ENCODE results near the gene UPF3A. TPM values are rescaled to one million over a fixed set of nuclear protein-coding genes. Genes with fewer than 3 reads are reported as not detected.

Gene UPF3A
- total and polyA plus RNA-seq, 9 of the 15 experiments (the other 6 are each of a cell fraction or from before 2014, with no cell fraction given) = 15.6 to 76.5 (median 40.9) TPM

GRCh38 chr13:114237415-114238112, 43.8 kb upstream of the UPF3A start (continued):
- no peak for TF ChIP-seq POLR2AphosphoS5 (IDR thresholded peaks at IDR 0.05; ENCODE audit: control insufficient read depth, insufficient read depth, low read depth, low read length)
- TF ChIP-seq PHF20 (IDR thresholded peaks at IDR 0.05; ENCODE audit: partially characterized antibody) = no peak
- TF ChIP-seq, protein P1, sequence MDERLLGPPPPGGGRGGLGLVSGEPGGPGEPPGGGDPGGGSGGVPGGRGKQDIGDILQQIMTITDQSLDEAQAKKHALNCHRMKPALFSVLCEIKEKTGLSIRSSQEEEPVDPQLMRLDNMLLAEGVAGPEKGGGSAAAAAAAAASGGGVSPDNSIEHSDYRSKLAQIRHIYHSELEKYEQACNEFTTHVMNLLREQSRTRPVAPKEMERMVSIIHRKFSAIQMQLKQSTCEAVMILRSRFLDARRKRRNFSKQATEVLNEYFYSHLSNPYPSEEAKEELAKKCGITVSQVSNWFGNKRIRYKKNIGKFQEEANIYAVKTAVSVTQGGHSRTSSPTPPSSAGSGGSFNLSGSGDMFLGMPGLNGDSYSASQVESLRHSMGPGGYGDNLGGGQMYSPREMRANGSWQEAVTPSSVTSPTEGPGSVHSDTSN (CRISPR knock-in tag; IDR thresholded peaks at IDR 0.05; ENCODE audit: low read depth) = no peak
- TF ChIP-seq, protein P1 (tag; conservative IDR thresholded peaks at IDR 0.05; ENCODE audit: low read depth) = no peak; the same call in 1 of the 2 replicates
- no peak for TF ChIP-seq ZKSCAN1 (IDR thresholded peaks at IDR 0.05; ENCODE audit: low read depth, low read length)
- TF ChIP-seq GATAD2A (IDR thresholded peaks at IDR 0.05) = no peak
- peak in 1 of 2 experiments; percentile 53; a peak in 1 of 4 replicates for TF ChIP-seq HDAC1 (IDR thresholded peaks at IDR 0.05)
- no peak for TF ChIP-seq TRIM24 (IDR thresholded peaks at IDR 0.05)
- peak; percentile 41; the same call in 1 of the 2 replicates for TF ChIP-seq NFE2 (IDR thresholded peaks at IDR 0.05; ENCODE audit: low read depth)
- TF ChIP-seq HOMEZ (CRISPR knock-in tag; IDR thresholded peaks at IDR 0.05) = no peak
- no peak for TF ChIP-seq PURB (CRISPR knock-in tag; IDR thresholded peaks at IDR 0.05; ENCODE audit: low read depth)
- TF ChIP-seq, protein P2, sequence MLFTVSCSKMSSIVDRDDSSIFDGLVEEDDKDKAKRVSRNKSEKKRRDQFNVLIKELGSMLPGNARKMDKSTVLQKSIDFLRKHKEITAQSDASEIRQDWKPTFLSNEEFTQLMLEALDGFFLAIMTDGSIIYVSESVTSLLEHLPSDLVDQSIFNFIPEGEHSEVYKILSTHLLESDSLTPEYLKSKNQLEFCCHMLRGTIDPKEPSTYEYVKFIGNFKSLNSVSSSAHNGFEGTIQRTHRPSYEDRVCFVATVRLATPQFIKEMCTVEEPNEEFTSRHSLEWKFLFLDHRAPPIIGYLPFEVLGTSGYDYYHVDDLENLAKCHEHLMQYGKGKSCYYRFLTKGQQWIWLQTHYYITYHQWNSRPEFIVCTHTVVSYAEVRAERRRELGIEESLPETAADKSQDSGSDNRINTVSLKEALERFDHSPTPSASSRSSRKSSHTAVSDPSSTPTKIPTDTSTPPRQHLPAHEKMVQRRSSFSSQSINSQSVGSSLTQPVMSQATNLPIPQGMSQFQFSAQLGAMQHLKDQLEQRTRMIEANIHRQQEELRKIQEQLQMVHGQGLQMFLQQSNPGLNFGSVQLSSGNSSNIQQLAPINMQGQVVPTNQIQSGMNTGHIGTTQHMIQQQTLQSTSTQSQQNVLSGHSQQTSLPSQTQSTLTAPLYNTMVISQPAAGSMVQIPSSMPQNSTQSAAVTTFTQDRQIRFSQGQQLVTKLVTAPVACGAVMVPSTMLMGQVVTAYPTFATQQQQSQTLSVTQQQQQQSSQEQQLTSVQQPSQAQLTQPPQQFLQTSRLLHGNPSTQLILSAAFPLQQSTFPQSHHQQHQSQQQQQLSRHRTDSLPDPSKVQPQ (CRISPR knock-in tag; IDR thresholded peaks at IDR 0.05; ENCODE audit: borderline replicate concordance) = no peak
- TF ChIP-seq SRF (CRISPR knock-in tag; IDR thresholded peaks at IDR 0.05) = no peak
- TF ChIP-seq TEAD2 (tag; IDR thresholded peaks at IDR 0.05) = no peak
- TF ChIP-seq ELF2 (CRISPR knock-in tag; IDR thresholded peaks at IDR 0.05) = no peak
- no peak for TF ChIP-seq KAT8 (IDR thresholded peaks at IDR 0.05; ENCODE audit: low read depth)
- no peak for TF ChIP-seq SRSF1 (IDR thresholded peaks at IDR 0.05; ENCODE audit: low read depth, low read length)
- no peak for TF ChIP-seq ZFPM2 (CRISPR knock-in tag; IDR thresholded peaks at IDR 0.05)
- TF ChIP-seq SRSF3 (IDR thresholded peaks at IDR 0.05; ENCODE audit: insufficient read depth, low read length) = no peak

All from K562 (cell line).